ENCODE data around the gene ERBB3.

The ERBB3 gene

GRCh38 chr12:56128670-56129205 is 48.8 kb downstream of the ERBB3 start:
- no peaks in the 10 kb centered on the region for H3K9me3 ChIP-seq (ENCODE audit: control insufficient read depth, low read length)
- peak overlapping the region; percentile 83 for H3K4me3 ChIP-seq (ENCODE audit: low read length)
- no peaks in the 10 kb centered on the region for H3K27me3 ChIP-seq (ENCODE audit: control insufficient read depth, insufficient read depth, low read length)
- peak overlapping the region; percentile 79 for H3K9ac ChIP-seq (ENCODE audit: low read length)
- H3K36me3 ChIP-seq (ENCODE audit: control insufficient read depth, insufficient read depth, low read length) = peaks cover 15% of the 10 kb centered on the region
- H3K4me1 ChIP-seq (ENCODE audit: control insufficient read depth, insufficient read depth, low read length) = peaks cover 22% of the 10 kb centered on the region

DNA sequence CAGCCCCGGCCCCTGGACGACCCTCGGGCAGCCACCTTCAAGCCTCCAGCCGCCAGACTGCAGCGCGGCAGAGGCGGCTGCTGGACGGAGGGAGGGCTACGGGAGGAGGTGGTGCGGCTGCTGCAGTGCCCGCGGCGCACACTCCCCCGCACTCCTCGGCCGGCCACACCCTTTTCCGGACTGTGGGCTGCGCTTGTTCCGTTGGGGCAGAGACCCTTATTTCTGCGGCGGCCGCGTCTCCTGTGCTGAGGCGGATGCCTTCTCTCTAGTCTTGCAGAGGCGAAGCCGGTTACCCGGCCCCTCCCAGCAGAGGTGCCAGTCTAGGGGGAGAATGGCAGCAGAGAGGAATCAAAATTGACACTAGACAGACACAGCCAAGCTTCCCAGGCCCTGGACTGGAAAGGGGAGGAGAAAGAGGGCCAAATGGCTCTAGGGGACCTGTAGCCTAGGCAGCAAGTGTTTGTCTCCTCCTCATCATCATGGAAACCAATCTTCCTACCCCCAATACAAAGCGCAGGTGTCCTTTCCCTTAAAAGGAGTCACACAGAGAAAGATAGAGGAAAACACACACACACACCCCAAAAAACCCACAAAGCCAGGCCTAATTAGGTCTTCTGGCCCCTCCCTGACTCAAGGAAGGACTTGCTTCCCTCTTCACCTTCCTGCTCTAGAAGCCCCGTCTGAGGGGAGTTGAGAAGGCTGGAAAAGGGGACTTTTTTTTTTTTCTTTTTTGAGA is 49.4 kb downstream of the ERBB3 start:
- H3K4me3 ChIP-seq (ENCODE audit: low read length) = peak overlapping the region; percentile 83
- peaks cover 21% of the 10 kb centered on the region for H3K36me3 ChIP-seq (ENCODE audit: control insufficient read depth, insufficient read depth, low read length)
- H3K4me1 ChIP-seq (ENCODE audit: control insufficient read depth, insufficient read depth, low read length) = peaks cover 22% of the 10 kb centered on the region
- no peaks in the 10 kb centered on the region for H3K9me3 ChIP-seq (ENCODE audit: control insufficient read depth, low read length)
- no peaks in the 10 kb centered on the region for H3K27me3 ChIP-seq (ENCODE audit: control insufficient read depth, insufficient read depth, low read length)
- H3K9ac ChIP-seq (ENCODE audit: low read length) = peak overlapping the region; percentile 79

- H3K4me1 ChIP-seq (ENCODE audit: control insufficient read depth, insufficient read depth, low read length) = peaks cover 22% of the 10 kb centered on the region
- peak overlapping the region; percentile 79 for H3K9ac ChIP-seq (ENCODE audit: low read length)
- H3K4me3 ChIP-seq (ENCODE audit: low read length) = no peak overlapping the region
- peaks cover 23% of the 10 kb centered on the region for H3K36me3 ChIP-seq (ENCODE audit: control insufficient read depth, insufficient read depth, low read length)
- H3K9me3 ChIP-seq (ENCODE audit: control insufficient read depth, low read length) = no peaks in the 10 kb centered on the region
- no peaks in the 10 kb centered on the region for H3K27me3 ChIP-seq (ENCODE audit: control insufficient read depth, insufficient read depth, low read length)
These were observed 50.1 kb downstream of the ERBB3 start for GRCh38 chr12:56129942-56130495.

- H3K9ac ChIP-seq (ENCODE audit: low read length) = no peak overlapping the region
- peaks cover 22% of the 10 kb centered on the region for H3K4me1 ChIP-seq (ENCODE audit: control insufficient read depth, insufficient read depth, low read length)
- no peaks in the 10 kb centered on the region for H3K9me3 ChIP-seq (ENCODE audit: control insufficient read depth, low read length)
- no peaks in the 10 kb centered on the region for H3K27me3 ChIP-seq (ENCODE audit: control insufficient read depth, insufficient read depth, low read length)
- no peak overlapping the region for H3K4me3 ChIP-seq (ENCODE audit: low read length)
- H3K36me3 ChIP-seq (ENCODE audit: control insufficient read depth, insufficient read depth, low read length) = peaks cover 23% of the 10 kb centered on the region
These were observed 50.9 kb downstream of the ERBB3 start for GRCh38 chr12:56130876-56131275.

GRCh38 chr12:56134897-56135296 is 54.9 kb downstream of the ERBB3 start:
- Histone ChIP-seq H3K36me3 (ENCODE audit: control insufficient read depth, insufficient read depth, low read length) (peaks cover 23% of the 10 kb centered on the region), H3K9me3 (ENCODE audit: control insufficient read depth, low read length) (no peaks in the 10 kb centered on the region), H3K4me3 (ENCODE audit: low read length) (no peak overlapping the region), H3K9ac (ENCODE audit: low read length) (no peak overlapping the region), H3K27me3 (ENCODE audit: control insufficient read depth, insufficient read depth, low read length) (no peaks in the 10 kb centered on the region), H3K4me1 (ENCODE audit: control insufficient read depth, insufficient read depth, low read length) (no peaks in the 10 kb centered on the region)

DNA sequence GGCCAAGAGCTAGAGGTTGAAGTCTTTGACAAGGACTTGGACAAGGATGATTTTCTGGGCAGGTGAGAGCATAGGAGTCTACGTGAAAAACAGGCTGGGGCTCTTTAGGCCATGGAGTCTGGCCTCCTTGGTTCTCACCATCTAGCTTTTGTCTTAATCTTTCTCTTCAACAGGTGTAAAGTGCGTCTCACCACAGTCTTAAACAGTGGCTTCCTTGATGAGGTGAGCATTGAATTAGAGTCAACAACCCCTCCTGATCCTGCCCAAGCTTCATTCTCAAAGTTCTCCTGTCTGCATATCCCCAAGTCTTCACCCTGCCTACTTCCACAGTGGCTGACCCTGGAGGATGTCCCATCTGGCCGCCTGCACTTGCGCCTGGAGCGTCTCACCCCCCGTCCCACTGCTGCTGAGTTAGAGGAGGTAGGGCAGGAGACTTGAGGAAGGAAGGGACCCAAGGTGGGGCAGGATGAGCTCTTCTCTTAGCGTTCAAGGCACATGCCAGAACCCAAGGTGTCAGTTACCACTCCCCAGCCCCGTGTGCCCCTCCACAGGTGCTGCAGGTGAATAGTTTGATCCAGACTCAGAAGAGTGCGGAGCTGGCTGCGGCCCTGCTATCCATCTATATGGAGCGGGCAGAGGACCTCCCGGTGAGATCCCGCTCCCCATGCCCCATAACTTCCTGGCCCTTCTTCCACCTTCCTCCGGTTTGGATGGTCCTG is 58.0 kb downstream of the ERBB3 start:
- Histone ChIP-seq H3K9me3 (ENCODE audit: control insufficient read depth, low read length) (no peaks in the 10 kb centered on the region), H3K4me3 (ENCODE audit: low read length) (no peak overlapping the region), H3K4me1 (ENCODE audit: control insufficient read depth, insufficient read depth, low read length) (no peaks in the 10 kb centered on the region), H3K27me3 (ENCODE audit: control insufficient read depth, insufficient read depth, low read length) (no peaks in the 10 kb centered on the region), H3K9ac (ENCODE audit: low read length) (no peak overlapping the region), H3K36me3 (ENCODE audit: control insufficient read depth, insufficient read depth, low read length) (peaks cover 14% of the 10 kb centered on the region)

DNA sequence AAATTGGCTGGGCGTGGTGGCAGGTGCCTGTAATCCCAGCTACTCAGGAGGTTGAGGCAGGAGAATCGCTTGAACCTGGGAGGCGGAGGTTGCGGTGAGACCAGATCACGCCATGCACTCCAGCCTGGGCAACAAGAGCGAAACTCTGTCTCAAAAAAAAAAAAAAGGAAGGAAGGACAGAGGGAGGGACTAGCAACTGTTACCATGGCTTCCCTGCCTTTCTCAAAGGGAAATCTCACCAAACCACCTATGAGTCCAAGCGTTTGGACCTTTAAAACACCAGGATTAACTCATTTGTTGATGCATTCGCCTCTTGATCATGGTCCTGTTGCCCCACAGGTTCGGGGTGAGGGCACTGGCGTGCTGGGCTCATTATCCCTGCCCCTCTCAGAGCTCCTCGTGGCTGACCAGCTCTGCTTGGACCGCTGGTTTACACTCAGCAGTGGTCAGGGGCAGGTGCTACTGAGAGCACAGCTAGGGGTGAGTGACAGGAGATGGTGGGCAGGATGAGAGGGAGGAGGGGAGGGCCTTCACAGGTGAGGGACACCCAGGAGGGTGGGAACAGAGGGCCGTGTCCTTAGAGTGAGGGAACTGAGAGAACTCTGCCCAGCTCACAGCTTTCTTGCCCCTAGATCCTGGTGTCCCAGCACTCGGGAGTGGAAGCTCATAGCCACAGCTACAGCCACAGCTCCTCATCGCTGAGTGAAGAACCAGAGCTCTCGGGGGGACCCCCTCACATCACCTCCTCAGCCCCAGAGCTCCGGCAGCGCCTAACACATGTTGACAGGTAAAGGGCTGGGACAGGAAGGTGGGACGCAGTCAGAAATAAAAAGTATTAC is 62.2 kb downstream of the ERBB3 start:
- Histone ChIP-seq H3K36me3 (ENCODE audit: control insufficient read depth, insufficient read depth, low read length) (peaks cover 8% of the 10 kb centered on the region), H3K9ac (ENCODE audit: low read length) (no peak overlapping the region)

GRCh38 chr12:56143217-56143616 is 63.3 kb downstream of the ERBB3 start:
- H3K4me3 ChIP-seq (ENCODE audit: low read length) = no peak overlapping the region
- no peaks in the 10 kb centered on the region for H3K4me1 ChIP-seq (ENCODE audit: control insufficient read depth, insufficient read depth, low read length)
- H3K9me3 ChIP-seq (ENCODE audit: control insufficient read depth, low read length) = no peaks in the 10 kb centered on the region
- no peaks in the 10 kb centered on the region for H3K27me3 ChIP-seq (ENCODE audit: control insufficient read depth, insufficient read depth, low read length)
- peaks cover 8% of the 10 kb centered on the region for H3K36me3 ChIP-seq (ENCODE audit: control insufficient read depth, insufficient read depth, low read length)
- H3K9ac ChIP-seq (ENCODE audit: low read length) = no peak overlapping the region

More for the DNA sequence above, 62.2 kb downstream of the ERBB3 start:
- no peak overlapping the region for H3K4me3 ChIP-seq (ENCODE audit: low read length)
- H3K9me3 ChIP-seq (ENCODE audit: control insufficient read depth, low read length) = no peaks in the 10 kb centered on the region
- no peaks in the 10 kb centered on the region for H3K4me1 ChIP-seq (ENCODE audit: control insufficient read depth, insufficient read depth, low read length)
- no peaks in the 10 kb centered on the region for H3K27me3 ChIP-seq (ENCODE audit: control insufficient read depth, insufficient read depth, low read length)

- Histone ChIP-seq H3K4me3 (ENCODE audit: low read length) (no peak overlapping the region), H3K9me3 (ENCODE audit: control insufficient read depth, low read length) (no peaks in the 10 kb centered on the region), H3K9ac (ENCODE audit: low read length) (no peak overlapping the region), H3K4me1 (ENCODE audit: control insufficient read depth, insufficient read depth, low read length) (no peaks in the 10 kb centered on the region), H3K27me3 (ENCODE audit: control insufficient read depth, insufficient read depth, low read length) (no peaks in the 10 kb centered on the region), H3K36me3 (ENCODE audit: control insufficient read depth, insufficient read depth, low read length) (peaks cover 8% of the 10 kb centered on the region)
These were observed 63.9 kb downstream of the ERBB3 start for GRCh38 chr12:56143870-56144269.

GRCh38 chr12:56145217-56145616 is 65.3 kb downstream of the ERBB3 start:
- H3K9ac ChIP-seq (ENCODE audit: low read length) = no peak overlapping the region
- no peak overlapping the region for H3K4me3 ChIP-seq (ENCODE audit: low read length)
- peaks cover 8% of the 10 kb centered on the region for H3K36me3 ChIP-seq (ENCODE audit: control insufficient read depth, insufficient read depth, low read length)
- no peaks in the 10 kb centered on the region for H3K4me1 ChIP-seq (ENCODE audit: control insufficient read depth, insufficient read depth, low read length)
- H3K9me3 ChIP-seq (ENCODE audit: control insufficient read depth, low read length) = no peaks in the 10 kb centered on the region
- no peaks in the 10 kb centered on the region for H3K27me3 ChIP-seq (ENCODE audit: control insufficient read depth, insufficient read depth, low read length)

GRCh38 chr12:56146492-56147460 is 66.8 kb downstream of the ERBB3 start:
- Histone ChIP-seq H3K9me3 (ENCODE audit: control insufficient read depth, low read length) (no peaks in the 10 kb centered on the region), H3K9ac (ENCODE audit: low read length) (no peak overlapping the region), H3K36me3 (ENCODE audit: control insufficient read depth, insufficient read depth, low read length) (peaks cover 8% of the 10 kb centered on the region), H3K27me3 (ENCODE audit: control insufficient read depth, insufficient read depth, low read length) (no peaks in the 10 kb centered on the region), H3K4me3 (ENCODE audit: low read length) (no peak overlapping the region), H3K4me1 (ENCODE audit: control insufficient read depth, insufficient read depth, low read length) (peaks cover 7% of the 10 kb centered on the region)

Data from mucosa of stomach (tissue), 1 donor.